Measurements from ENCODE around the gene TMEM9B. TPM values are rescaled to one million over a fixed set of nuclear protein-coding genes. Genes with fewer than 3 reads are reported as not detected.

Gene TMEM9B
- total and polyA plus RNA-seq, 9 of the 15 experiments (the other 6 are each of a cell fraction or from before 2014, with no cell fraction given): 7.7 to 20.0 (median 14.0) TPM

- CTCF ChIA-PET (ENCODE audit: low intra/inter-chr PET ratio): no interaction called here
- FAIRE-seq (no peak), DNase-seq (ENCODE audit: extremely low read depth in 1 of 4, low spot score in 3 of 4) (peak in 3 of 4 experiments; percentile 68 to 80 (median 71)), ATAC-seq (peak; percentile 85)
- H4K20me1 ChIP-seq (replicated peaks; ENCODE audit: control insufficient read depth, insufficient read depth, low read length): no peaks in the 10 kb centered on the region
- peaks cover 13 to 22% of the 10 kb centered on the region in 2 experiments; a peak in 4 of 5 replicates for H3K4me1 ChIP-seq (replicated peaks in 1 of 2; ENCODE audit: control insufficient read depth in 2 of 2, insufficient read depth in 2 of 2, low read length in 2 of 2)
- H2AFZ ChIP-seq (ENCODE audit: low read depth, low read length): peak overlapping the region; percentile 99
- WGBS (ENCODE audit: insufficient coverage, low coverage, missing lambda C conversion rate): 4% methylated on average over 33 of the region's 39 CpGs
- no peaks in the 10 kb centered on the region for H3K9me3 ChIP-seq (replicated peaks; ENCODE audit: control insufficient read depth, insufficient read depth, low read depth, low read length)
- POLR2A ChIA-PET: interaction anchor here (0.6 to 2.4 kb wide), 4 partner anchors 25 to 516 kb away, joined by 3 to 12 read pairs (median 3); no protein-coding TSS in a partner anchor
- no TSS peak for BruUV-seq (replicated peaks)
- in situ Hi-C loops (cut with MboI): no loop called here
- H3K9ac ChIP-seq (ENCODE audit: insufficient read depth in 1 of 2, low read depth in 2 of 2, low read length in 2 of 2): peak overlapping the region; percentile 88 to 93
- peaks cover 53% of the 10 kb centered on the region for H3K79me2 ChIP-seq (ENCODE audit: control insufficient read depth, insufficient read depth, low read length)
- H3K27ac ChIP-seq (ENCODE audit: extremely low read depth, low read depth, low read length): peak overlapping the region; percentile 93
- no peaks in the 10 kb centered on the region for H3K9me1 ChIP-seq (ENCODE audit: control insufficient read depth, insufficient read depth, low read length)
- H3K4me3 ChIP-seq: peak overlapping the region; percentile 96
- H3K27me3 ChIP-seq (ENCODE audit: control insufficient read depth in 2 of 2, insufficient read depth in 2 of 2, low read length in 2 of 2): no peaks in the 10 kb centered on the region
- peaks cover 8% of the 10 kb centered on the region; the same call in 1 of the 3 replicates for H3K36me3 ChIP-seq (ENCODE audit: control insufficient read depth, insufficient read depth, low read length)
- intact Hi-C loops (cut with micrococcal nuclease): loop anchor here (5.0 kb wide), 1 partner anchor 39 kb away; the partner anchor contains the start of gene NRIP3
- peak overlapping the region; percentile 93 for H3K4me2 ChIP-seq (ENCODE audit: insufficient read depth, low read length)
- TF ChIP-seq RBM17 (IDR thresholded peaks at IDR 0.05; ENCODE audit: borderline replicate concordance, low read depth, low read length) (no peak), GATAD2A (IDR thresholded peaks at IDR 0.05) (no peak), SIRT6 (IDR thresholded peaks at IDR 0.05; ENCODE audit: low read depth, low read length) (no peak), RERE (CRISPR knock-in tag; IDR thresholded peaks at IDR 0.05; ENCODE audit: borderline replicate concordance) (0 out of 2 replicates have a peak, but pooled peaks have one; percentile 25), ZNF717 (CRISPR knock-in tag; IDR thresholded peaks at IDR 0.05) (no peak), AFF4 (CRISPR knock-in tag; IDR thresholded peaks at IDR 0.05) (no peak), HNRNPH1 (optimal IDR thresholded peaks at IDR 0.05; ENCODE audit: low read depth, low read length) (no peak), GTF2B (IDR thresholded peaks at IDR 0.05; ENCODE audit: extremely low read depth, insufficient read length) (no peak), TCF7L2 (IDR thresholded peaks at IDR 0.05; ENCODE audit: low read depth, low read length) (no peak)
Measured at GRCh38 chr11:8963569-8964323, 496 bp downstream of the TMEM9B start.

Data from K562 (cell line).